GM12874 (cell line): ENCODE measurements around the gene TTC14.

ENCODE experiments used
- TF ChIP-seq, protein P1 (sequence below): IDR thresholded peaks from 2 replicates; pipeline ENCODE4 v1.5.1; 2011; ENCODE audit warnings: low read depth, mild to moderate bottlenecking, control low read depth, low read length, moderate library complexity; ENCODE audit not compliant: insufficient read depth

The TTC14 gene

DNA sequence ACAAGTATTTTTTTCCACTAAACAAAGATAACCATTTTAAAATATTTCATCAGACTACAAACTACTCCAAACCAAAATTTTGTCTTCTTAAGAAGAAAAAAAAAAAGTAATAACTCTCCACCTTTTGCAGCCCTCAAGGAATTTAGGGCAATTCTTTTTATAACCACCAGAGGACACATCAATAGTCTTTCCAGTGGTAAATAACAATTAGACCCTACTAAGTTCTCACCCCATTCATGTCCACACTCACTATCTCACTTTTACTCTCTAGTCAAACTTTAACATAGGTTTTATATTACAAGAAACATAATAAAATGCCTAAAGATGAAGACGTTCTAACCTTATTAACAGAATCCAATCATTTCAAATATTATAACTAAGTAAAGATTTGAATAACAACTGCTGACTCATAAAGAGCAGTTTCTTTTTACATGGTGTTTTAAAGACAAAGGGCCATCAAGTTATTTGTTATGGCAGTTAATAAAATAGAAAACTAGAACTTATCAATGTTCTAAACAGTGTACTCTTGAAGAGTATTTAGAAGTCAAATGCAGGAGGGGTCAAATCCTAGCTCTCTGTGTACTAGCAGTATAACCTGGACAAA is 44.3 kb downstream of the TTC14 start:
- TF ChIP-seq, protein P1, sequence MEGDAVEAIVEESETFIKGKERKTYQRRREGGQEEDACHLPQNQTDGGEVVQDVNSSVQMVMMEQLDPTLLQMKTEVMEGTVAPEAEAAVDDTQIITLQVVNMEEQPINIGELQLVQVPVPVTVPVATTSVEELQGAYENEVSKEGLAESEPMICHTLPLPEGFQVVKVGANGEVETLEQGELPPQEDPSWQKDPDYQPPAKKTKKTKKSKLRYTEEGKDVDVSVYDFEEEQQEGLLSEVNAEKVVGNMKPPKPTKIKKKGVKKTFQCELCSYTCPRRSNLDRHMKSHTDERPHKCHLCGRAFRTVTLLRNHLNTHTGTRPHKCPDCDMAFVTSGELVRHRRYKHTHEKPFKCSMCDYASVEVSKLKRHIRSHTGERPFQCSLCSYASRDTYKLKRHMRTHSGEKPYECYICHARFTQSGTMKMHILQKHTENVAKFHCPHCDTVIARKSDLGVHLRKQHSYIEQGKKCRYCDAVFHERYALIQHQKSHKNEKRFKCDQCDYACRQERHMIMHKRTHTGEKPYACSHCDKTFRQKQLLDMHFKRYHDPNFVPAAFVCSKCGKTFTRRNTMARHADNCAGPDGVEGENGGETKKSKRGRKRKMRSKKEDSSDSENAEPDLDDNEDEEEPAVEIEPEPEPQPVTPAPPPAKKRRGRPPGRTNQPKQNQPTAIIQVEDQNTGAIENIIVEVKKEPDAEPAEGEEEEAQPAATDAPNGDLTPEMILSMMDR, result peak; percentile 20; the same call in 1 of the 2 replicates

DNA sequence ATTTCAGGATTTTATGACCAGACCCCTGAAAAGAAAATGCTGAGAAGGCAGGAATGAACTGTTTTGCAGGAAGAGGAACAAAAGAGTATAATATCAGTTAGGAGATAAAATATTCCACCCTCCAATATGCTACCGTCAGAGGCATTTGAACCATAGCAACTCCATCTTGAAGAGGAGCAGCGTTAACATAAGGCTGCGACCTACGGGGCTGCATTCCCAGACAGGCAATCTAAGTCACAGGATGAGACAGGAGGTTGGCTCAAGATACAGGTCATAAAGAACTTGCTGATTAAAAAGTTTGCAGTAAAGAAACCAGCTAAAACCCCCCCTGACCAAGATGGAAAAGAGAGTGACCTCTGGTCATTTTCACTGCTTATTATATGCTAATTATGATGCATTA is 54.4 kb downstream of the TTC14 start:
- TF ChIP-seq, protein P1, result no peak

DNA sequence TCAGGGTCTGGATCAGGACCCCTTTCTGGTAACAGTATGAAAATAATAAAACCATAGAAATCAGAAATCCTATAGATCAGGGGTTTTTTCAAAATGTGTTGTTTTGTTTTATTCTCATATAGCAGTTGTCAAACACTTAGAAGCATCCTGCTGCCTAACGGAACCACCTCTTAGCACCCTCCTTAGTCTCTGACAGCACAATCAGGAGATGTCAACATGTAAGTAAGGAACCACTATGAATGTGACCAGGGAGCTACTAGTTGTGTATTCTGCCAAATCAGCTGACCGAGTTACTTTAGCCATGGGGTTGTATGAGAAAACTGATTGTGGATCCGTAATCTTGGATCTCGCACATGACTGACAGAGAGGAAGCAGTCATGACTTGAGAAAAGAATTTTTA is 55.1 kb downstream of the TTC14 start:
- TF ChIP-seq, protein P1, result no peak
